SJCRH30 (cell line): Measurements from ENCODE around the gene MN1. TPM values are rescaled to one million over a fixed set of nuclear protein-coding genes. Genes with fewer than 3 reads are reported as not detected.

Experiments
- DNase-seq, 2 experiments: peaks; one replicate each; pipeline ENCODE4 v3.0.0-alpha.2; 2015 to 2020
- H3K27ac ChIP-seq: fragments of 250-450 bp; sonication (Bioruptor Pico); 2 replicates; pipeline ENCODE4 v1.5.1; 2020; ENCODE audit warnings: mild to moderate bottlenecking, moderate library complexity
- H3K27me3 ChIP-seq: fragments of 250-450 bp; sonication (Bioruptor Pico); 2 replicates; pipeline ENCODE4 v1.5.1; 2020; ENCODE audit warnings: mild to moderate bottlenecking, moderate library complexity
- H3K36me3 ChIP-seq: fragments of 250-450 bp; sonication (Bioruptor Pico); 2 replicates; pipeline ENCODE4 v1.5.1; 2020; ENCODE audit warnings: mild to moderate bottlenecking, moderate library complexity
- H3K4me1 ChIP-seq: fragments of 250-450 bp; sonication (Bioruptor Pico); 2 replicates; pipeline ENCODE4 v1.5.1; 2020; ENCODE audit warnings: mild to moderate bottlenecking, moderate library complexity
- H3K4me3 ChIP-seq: fragments of 250-450 bp; sonication (Bioruptor Pico); 2 replicates; pipeline ENCODE4 v1.5.1; 2020; ENCODE audit warnings: mild to moderate bottlenecking, moderate library complexity
- H3K9me3 ChIP-seq: fragments of 250-450 bp; sonication (Bioruptor Pico); replicated peaks from 2 replicates; pipeline ENCODE4 v1.5.1; 2020; ENCODE audit warnings: mild to moderate bottlenecking, moderate library complexity
- total RNA-seq: library from RNA; depleted of rRNA; stranded (reverse); fragments of >200 nt; shearing (Covaris generic); gene quantifications from 2 replicates; pipeline ENCODE4 v1.2.3, GENCODE V29; 2014

The MN1 gene
- total RNA-seq, 1 experiment from 2014 or later: 36.1 TPM

DNA sequence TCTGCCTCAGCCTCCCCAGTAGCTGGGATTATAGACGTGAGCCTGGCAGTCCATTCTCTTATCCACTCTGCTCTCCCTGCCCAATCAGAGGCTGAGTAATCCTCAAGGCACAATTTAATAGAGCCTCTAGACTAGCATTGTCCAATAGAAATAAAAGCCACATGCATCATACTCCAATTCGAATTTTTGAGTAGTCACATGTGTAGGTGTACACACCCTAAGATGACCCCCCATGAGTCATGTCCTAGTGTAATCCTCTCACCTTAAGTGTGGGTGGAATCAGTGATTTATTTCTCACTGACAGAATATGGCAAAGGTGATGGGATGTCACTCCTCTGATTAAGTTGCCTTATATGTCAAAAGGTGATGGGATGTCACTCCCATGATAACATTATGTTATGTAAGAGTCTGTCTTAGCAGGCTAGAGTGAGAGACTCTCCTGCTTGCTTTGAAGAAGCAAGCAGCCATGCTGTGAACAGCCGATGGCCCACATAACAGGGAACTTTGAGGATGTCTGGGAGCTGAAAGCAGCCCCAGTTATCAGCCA lies 61.3 kb downstream of the MN1 start:
- DNase-seq: no peak
- H3K27ac ChIP-seq: no peak overlapping the region
- H3K9me3 ChIP-seq: peaks cover 3% of the 10 kb centered on the region; the same call in 1 of the 2 replicates
- H3K4me3 ChIP-seq: no peak overlapping the region
- H3K4me1 ChIP-seq: no peaks in the 10 kb centered on the region
- H3K27me3 ChIP-seq: no peaks in the 10 kb centered on the region
- H3K36me3 ChIP-seq: no peaks in the 10 kb centered on the region

DNA sequence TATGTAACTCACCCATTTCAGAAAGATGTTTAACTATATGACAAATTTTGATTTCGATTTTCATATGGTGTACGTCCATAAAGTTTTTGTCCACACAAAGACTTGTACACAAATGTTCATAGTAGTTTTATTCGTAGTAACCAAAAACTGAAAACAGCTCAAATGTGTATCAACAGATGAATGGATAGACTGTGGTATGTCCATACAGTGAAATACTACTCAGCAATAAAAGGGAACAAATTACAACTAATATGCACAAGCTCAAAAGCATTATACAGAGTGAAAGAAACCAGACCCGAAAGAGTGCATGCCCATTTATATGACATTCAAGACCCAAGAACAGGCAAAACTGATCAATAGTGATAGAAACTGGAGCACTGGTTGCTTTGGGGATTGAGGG lies 64.0 kb downstream of the MN1 start:
- Histone ChIP-seq H3K36me3 (no peaks in the 10 kb centered on the region), H3K4me1 (no peaks in the 10 kb centered on the region), H3K9me3 (peaks cover 3% of the 10 kb centered on the region; the same call in 1 of the 2 replicates), H3K27ac (no peak overlapping the region), H3K4me3 (no peak overlapping the region), H3K27me3 (no peaks in the 10 kb centered on the region)
- no peak for DNase-seq

DNA sequence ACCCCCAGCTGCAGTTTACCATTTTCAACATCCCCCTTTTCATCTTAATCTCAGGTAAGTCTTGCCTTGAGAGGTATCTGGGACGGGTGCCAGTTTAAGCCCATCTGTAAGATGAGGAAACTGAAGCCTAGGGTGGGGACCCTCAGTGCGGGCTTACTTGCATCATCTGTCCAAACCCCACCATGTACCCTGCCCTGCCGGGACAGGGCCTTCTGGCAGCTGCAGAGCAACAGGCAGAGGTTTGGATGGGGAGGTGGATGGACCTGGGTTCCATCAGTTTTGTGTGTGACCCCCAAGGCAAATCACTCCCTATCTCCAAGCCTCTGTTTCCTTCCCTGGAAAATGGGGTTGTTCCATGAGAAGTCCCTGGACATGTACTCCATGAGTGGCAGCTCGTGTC lies 67.5 kb downstream of the MN1 start:
- Histone ChIP-seq H3K36me3 (no peaks in the 10 kb centered on the region), H3K4me1 (no peaks in the 10 kb centered on the region), H3K9me3 (peaks cover 3% of the 10 kb centered on the region; the same call in 1 of the 2 replicates), H3K4me3 (no peak overlapping the region), H3K27me3 (no peaks in the 10 kb centered on the region), H3K27ac (no peak overlapping the region)
- no peak for DNase-seq

DNA sequence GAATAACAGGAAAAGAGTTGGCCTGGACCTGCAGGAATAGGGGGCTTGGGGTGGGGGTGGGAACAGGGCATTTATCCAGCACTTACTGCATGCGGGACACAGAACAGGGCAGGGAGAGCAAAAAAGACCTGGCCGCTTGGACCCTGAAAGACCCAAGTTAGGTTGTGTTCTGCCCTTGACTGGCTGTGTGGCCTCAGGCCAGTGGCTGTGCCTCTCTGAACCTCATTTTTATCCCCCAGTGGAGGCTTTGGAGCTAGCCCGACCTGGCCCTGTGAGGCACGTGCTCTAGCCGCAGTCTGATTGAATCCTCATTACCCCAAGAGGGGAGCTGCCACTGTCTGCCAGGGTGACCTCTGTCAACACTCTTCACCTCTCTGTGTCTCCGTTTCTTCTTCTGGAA lies 68.7 kb downstream of the MN1 start:
- H3K27ac ChIP-seq: no peak overlapping the region
- H3K4me3 ChIP-seq: no peak overlapping the region
- no peaks in the 10 kb centered on the region for H3K36me3 ChIP-seq
- H3K9me3 ChIP-seq: peaks cover 3% of the 10 kb centered on the region; the same call in 1 of the 2 replicates
- DNase-seq: no peak
- no peaks in the 10 kb centered on the region for H3K27me3 ChIP-seq
- H3K4me1 ChIP-seq: peaks cover under 1% of the 10 kb centered on the region

DNA sequence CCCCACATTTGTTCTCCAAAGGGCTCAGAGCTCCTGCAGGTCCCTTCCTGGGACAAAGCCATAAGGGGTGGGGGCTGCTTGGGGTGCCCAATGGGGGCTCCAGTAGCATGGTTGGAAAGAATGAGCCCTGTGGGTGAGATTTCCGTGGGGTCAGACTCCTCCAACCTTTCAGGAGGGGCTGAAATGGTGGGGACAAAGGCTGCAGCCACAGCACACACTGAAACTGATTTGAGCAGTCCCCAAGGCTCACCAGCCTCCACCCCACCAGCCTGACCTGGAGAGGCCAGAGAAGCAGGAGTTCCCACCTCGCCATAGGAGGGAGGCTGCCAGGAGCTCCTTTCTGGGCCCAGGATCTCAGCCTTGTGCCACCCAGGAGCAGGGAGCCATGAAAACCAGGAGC lies 69.2 kb downstream of the MN1 start:
- Histone ChIP-seq H3K27ac (no peak overlapping the region), H3K36me3 (no peaks in the 10 kb centered on the region)
- no peak for DNase-seq

DNA sequence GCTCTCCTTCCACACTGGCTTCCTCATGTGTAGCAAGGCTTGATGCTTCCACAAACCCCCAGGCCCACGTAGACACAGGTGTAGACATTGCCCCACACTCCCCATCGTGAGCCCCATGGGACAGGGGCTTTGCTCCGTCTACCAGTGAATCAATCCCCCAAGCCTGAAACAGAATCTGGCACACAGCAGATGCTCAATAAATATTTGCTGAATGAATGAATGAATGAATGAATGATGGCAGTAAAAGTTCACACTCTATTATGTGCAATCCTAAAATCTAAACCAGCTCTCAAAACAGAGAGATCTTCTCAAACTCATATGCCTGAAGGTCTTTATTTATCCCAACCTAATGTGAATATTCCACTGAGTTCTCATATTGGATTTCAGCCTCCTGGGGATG lies 69.9 kb downstream of the MN1 start:
- Histone ChIP-seq H3K9me3 (no peaks in the 10 kb centered on the region), H3K27ac (no peak overlapping the region), H3K27me3 (no peaks in the 10 kb centered on the region), H3K4me1 (peaks cover 12% of the 10 kb centered on the region), H3K36me3 (no peaks in the 10 kb centered on the region), H3K4me3 (no peak overlapping the region)
- DNase-seq: no peak

More for the DNA sequence above, 69.2 kb downstream of the MN1 start:
- Histone ChIP-seq H3K27me3 (no peaks in the 10 kb centered on the region), H3K4me1 (peaks cover 5% of the 10 kb centered on the region), H3K9me3 (no peaks in the 10 kb centered on the region; the same call in 1 of the 2 replicates), H3K4me3 (no peak overlapping the region)

DNA sequence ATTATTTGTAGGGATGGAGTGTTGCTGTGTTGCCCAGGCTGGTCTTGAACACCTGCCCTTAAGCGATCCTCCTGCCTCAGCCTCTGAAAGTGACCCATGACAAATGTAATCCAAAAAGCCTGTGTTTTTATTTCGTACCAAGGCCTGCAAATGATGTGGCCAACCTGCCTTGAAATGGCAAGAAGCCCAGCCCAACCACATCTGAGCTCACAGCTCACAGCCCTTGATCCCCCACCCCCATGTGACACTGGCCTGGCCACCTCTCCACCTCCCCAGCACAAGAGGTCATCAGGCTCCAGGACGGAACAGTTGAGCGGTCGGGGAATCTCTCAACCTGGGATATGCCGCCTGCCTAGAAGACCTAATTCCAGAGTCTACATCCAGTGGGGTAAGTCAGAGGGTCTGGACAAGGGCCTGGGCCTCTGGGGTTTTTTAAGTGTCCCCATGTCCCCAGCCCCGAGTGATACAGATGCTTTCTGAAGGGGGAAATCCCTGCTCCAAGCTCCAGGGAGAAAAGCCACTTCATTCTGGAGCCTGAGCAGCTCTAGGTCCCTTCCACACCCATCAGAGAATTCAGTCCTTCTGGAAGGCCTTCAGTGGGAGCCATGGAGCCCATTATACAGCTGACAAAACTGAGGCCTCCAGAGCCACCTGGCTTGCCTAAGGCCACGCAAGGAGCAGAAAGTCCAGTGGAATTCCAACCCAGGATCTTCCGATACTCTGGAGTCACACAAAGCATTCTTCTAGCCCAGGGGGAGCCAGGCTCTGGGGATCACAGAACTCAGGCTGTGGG lies 70.7 kb downstream of the MN1 start:
- no peaks in the 10 kb centered on the region for H3K9me3 ChIP-seq
- no peaks in the 10 kb centered on the region for H3K36me3 ChIP-seq
- H3K4me1 ChIP-seq: peaks cover 20% of the 10 kb centered on the region
- no peak overlapping the region for H3K27ac ChIP-seq
- H3K27me3 ChIP-seq: no peaks in the 10 kb centered on the region
- no peak overlapping the region for H3K4me3 ChIP-seq
- DNase-seq: no peak

DNA sequence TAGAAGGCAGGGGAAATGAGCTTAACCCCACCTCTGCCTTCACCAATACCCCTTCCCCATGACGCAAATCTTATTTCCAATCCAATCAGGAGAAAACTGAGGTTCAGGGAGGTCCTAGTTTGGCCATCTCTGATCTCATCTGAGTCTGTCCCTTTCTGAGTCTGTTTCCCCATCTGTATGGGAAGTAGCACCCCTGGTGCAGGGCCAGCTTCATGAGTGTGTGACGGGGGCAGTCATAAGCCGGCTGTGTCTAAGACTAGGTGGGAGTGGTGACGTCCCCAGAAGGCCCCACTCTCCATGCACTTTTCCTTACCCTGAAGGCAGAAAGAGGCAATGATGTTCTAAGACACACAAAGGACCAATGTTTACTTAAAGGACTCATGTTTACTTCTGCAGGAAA lies 72.3 kb downstream of the MN1 start:
- H3K36me3 ChIP-seq: no peaks in the 10 kb centered on the region
- peaks cover 20% of the 10 kb centered on the region for H3K4me1 ChIP-seq
- H3K4me3 ChIP-seq: no peak overlapping the region
- DNase-seq: no peak
- H3K9me3 ChIP-seq: no peaks in the 10 kb centered on the region
- no peaks in the 10 kb centered on the region for H3K27me3 ChIP-seq
- no peak overlapping the region for H3K27ac ChIP-seq

DNA sequence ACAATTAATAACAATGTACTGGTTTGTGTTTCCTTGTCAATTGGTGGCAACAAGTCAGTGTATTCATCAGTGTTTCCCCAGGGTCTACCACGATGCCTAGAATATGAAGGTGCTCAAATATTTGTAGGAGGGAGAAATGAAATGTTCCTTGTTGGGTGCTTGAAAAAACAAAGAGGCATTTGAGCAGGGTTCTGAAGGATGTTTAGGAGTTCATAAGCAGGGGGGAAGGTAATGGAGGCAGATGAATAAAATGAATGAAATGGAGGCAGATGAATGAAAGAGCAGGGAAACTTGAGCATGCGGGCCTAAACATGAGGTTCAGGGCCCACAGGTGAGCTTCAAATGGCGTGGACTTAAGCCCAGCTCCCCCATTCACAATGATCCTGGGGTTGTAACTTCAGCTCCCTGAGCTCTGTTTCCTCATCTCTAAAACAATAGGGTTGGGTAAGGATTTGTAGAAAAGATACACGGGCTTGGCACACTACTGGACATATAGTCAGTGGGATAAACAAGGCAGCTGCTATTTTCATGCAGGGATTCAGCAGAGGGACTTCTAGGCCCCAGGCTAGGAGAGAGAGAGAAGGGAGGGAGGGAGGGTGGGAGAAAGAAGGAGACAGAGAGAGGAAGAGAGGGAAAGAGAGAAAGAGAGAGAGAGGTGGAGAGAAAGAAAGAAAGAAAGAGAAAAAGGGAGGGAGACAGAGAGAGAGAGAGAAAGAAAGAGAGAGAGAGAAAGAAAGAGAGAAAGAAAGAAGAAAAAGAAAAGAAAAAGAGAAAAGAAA lies 73.7 kb downstream of the MN1 start:
- Histone ChIP-seq H3K27me3 (no peaks in the 10 kb centered on the region), H3K4me3 (no peak overlapping the region), H3K27ac (no peak overlapping the region), H3K36me3 (no peaks in the 10 kb centered on the region), H3K4me1 (peaks cover 20% of the 10 kb centered on the region), H3K9me3 (no peaks in the 10 kb centered on the region)
- peak in 1 of 2 experiments; percentile 56 for DNase-seq

DNA sequence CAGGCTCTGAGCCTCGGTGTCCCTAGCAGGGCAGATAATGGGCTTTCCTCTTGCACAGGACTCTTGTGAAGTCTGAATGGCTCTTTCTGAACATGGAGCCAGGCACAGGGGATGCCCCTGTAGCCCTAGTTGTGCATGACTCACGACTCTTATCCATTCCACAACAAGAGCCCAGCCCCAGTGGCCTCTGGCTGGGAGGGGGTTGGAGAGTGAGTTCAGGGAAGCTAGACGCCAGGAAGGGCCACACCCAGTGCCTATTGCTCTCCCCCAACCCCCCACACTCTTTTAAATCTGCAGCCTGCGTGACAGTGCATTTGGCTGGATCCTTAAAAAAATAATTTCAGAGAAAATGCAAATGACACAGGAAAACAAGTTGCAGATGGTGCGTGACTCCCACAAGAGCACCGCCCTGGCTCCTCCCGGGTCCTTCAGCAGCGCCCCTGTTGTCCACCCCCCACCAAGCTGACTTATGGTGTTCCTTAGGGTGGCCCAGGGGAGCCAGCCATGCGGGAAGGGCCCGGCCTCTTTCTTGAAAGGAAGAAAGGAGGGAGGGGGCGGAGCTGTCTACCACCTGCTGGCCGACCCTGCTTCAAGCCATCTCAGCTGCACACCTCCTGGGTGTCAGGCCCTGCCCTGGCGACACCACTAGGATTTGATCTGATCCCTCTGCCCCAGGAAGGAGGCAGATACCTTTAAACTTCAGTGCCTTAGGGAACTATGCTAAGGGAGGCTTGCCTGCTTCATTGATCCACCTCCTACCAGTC lies 74.7 kb downstream of the MN1 start:
- H3K9me3 ChIP-seq: no peaks in the 10 kb centered on the region
- no peak overlapping the region; the same call in 1 of the 2 replicates for H3K27ac ChIP-seq
- no peak overlapping the region for H3K4me3 ChIP-seq
- H3K36me3 ChIP-seq: no peaks in the 10 kb centered on the region
- peaks cover 20% of the 10 kb centered on the region for H3K4me1 ChIP-seq
- DNase-seq: peak; percentile 52 to 62
- no peaks in the 10 kb centered on the region for H3K27me3 ChIP-seq

DNA sequence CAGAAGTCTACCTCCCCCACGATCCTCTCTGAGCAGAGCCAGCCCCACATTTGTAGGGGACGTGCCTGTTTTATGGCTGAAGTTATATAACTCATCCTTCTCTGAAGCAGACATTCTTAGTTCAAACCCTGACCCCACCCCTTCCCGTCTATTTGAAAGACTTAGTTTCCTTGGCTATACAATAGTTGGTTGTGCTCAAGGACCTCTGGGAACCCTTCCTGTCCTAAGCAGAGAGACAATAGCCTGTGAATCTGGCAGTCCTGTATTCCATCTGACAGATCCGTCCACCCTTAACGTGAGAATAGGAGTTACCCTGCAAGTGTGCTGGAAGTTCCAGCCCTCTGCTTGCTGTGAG lies 75.2 kb downstream of the MN1 start:
- no peak for DNase-seq
- Histone ChIP-seq H3K27ac (no peak overlapping the region; the same call in 1 of the 2 replicates), H3K27me3 (no peaks in the 10 kb centered on the region), H3K36me3 (no peaks in the 10 kb centered on the region), H3K4me1 (peaks cover 20% of the 10 kb centered on the region), H3K9me3 (no peaks in the 10 kb centered on the region), H3K4me3 (no peak overlapping the region)

DNA sequence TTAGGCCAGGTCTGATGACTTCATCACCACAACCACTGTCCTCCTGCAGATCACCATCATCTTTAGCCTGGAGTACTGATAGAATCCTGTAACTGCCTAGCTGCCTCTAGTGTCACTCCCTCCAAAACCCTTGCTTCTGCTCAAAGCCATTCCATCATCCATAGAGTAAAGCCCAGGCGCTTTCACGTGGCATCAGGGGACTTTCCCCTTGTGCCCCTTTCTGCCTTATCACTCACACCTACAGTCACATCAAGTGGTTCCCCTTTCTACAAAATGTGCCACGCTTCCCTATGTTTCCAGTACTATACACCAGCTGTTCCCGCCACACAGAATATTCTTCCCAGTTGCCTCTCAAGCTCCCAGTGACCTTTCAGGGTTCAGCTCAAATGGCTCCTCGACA lies 75.9 kb downstream of the MN1 start:
- peaks cover 20% of the 10 kb centered on the region for H3K4me1 ChIP-seq
- H3K36me3 ChIP-seq: no peaks in the 10 kb centered on the region
- DNase-seq: peak; percentile 41 to 63
- no peaks in the 10 kb centered on the region for H3K27me3 ChIP-seq
- no peak overlapping the region; the same call in 1 of the 2 replicates for H3K27ac ChIP-seq
- no peaks in the 10 kb centered on the region for H3K9me3 ChIP-seq
- no peak overlapping the region for H3K4me3 ChIP-seq

DNA sequence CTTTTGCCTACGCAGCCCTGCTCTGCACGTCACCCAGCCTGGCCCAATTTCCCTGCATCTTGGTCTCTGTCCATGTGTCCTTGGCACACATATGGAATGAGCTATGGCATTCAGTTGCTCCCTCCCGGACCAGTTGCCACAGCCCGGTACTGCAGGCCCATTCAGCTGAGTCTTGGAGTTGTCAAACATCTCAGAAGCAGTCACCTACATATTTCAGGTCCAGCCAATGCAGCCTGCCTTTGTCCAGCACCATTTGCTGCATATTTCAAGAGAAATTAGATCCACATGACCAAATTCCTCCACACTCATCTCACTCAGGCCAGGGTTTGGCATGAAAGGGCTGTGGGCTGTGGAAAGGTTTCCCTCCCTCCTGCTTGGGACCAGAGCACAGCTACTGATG lies 76.8 kb downstream of the MN1 start:
- Histone ChIP-seq H3K27me3 (no peaks in the 10 kb centered on the region), H3K4me3 (no peak overlapping the region), H3K36me3 (no peaks in the 10 kb centered on the region), H3K4me1 (peaks cover 22% of the 10 kb centered on the region), H3K27ac (no peak overlapping the region), H3K9me3 (no peaks in the 10 kb centered on the region)
- DNase-seq: no peak

DNA sequence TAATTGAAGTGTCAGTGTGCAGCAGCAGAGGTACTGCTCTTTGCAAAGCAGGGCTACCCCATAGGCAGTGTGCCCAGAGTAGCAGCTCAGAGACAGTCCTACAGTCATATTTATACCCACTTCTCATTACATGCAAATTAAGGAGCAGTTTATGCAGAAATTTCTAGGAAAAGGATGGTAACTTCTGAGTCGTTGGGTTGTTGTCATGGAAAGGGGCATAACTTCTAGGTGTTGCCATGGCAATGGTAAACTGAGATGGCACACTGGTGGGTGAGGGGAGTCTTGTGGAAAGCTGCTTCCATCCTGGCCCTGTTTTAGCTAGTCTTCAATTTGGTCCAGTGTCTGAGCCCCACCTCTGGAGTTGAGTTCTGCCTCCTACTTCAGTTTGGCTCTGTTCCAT lies 77.4 kb downstream of the MN1 start:
- Histone ChIP-seq H3K27ac (no peak overlapping the region), H3K36me3 (no peaks in the 10 kb centered on the region), H3K9me3 (no peaks in the 10 kb centered on the region), H3K27me3 (no peaks in the 10 kb centered on the region), H3K4me1 (peaks cover 27% of the 10 kb centered on the region), H3K4me3 (no peak overlapping the region)
- no peak for DNase-seq

DNA sequence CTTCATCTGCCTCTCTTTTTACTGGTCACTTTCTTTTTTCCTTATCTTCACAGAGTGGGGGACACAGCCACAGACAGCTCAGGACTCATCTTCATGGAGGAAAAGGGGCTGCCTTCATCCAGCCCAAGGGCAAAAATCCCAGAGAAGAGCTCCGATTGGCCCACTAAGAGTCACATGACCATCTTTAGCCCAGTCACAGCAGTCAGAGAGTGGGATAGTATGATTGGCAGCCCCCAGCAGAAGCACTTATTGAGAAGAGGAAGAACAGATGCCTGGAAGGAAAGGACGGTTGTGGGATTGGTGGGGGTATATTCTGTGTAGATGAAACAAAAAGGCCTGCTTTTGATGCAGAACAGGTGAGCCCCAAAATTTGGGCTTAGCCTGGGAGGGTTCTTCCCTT lies 77.8 kb downstream of the MN1 start:
- Histone ChIP-seq H3K4me3 (no peak overlapping the region), H3K9me3 (no peaks in the 10 kb centered on the region), H3K4me1 (peaks cover 32% of the 10 kb centered on the region), H3K36me3 (no peaks in the 10 kb centered on the region), H3K27ac (no peak overlapping the region), H3K27me3 (no peaks in the 10 kb centered on the region)
- no peak for DNase-seq
